22Rv1 (cell line): ENCODE results near the gene DOCK11.

ENCODE experiments used
- CTCF ChIP-seq: fragments of 450-650 bp; IDR thresholded peaks from 2 replicates; pipeline ENCODE4 v1.5.1; 2017; ENCODE audit warnings: mild to moderate bottlenecking
- ZFX ChIP-seq: fragments of 450-650 bp; IDR thresholded peaks from 2 replicates; pipeline ENCODE4 v1.6.1; 2017; ENCODE audit warnings: antibody characterized with exemption, borderline replicate concordance

GRCh38 chrX:118633530-118633929 lies 137.9 kb downstream of the DOCK11 start:
- no peak for TF ChIP-seq CTCF
- no peak for TF ChIP-seq ZFX
